ENCODE results near the gene PIK3CG. TPM values are rescaled to one million over a fixed set of nuclear protein-coding genes. Genes with fewer than 3 reads are reported as not detected.

PIK3CG gene
- polyA plus RNA-seq, 2 of the 4 experiments (the other 2 are of a cell fraction), result not detected

GRCh38 chr7:106872763-106873162, 7.7 kb downstream of the PIK3CG start:
- WGBS (ENCODE audit: missing lambda C conversion rate), result 27% methylated on average over 6 of the region's 6 CpGs
- H3K4me1 ChIP-seq, result no peaks in the 10 kb centered on the region
- ATAC-seq (no peak), FAIRE-seq (no peak), DNase-seq (ENCODE audit: low read depth in 1 of 2, low spot score in 1 of 2) (no peak)
- H3K27ac ChIP-seq, result no peak overlapping the region
- H3K4me3 ChIP-seq, result no peak overlapping the region
- TF ChIP-seq CTCF (IDR thresholded peaks at IDR 0.05) (no peak), POLR2A (IDR thresholded peaks at IDR 0.05; ENCODE audit: low read length) (no peak), BHLHE40 (IDR thresholded peaks at IDR 0.05; ENCODE audit: low read depth, low read length) (no peak), PBX3 (IDR thresholded peaks at IDR 0.05) (no peak), KDM1A (IDR thresholded peaks at IDR 0.05; ENCODE audit: low read depth) (no peak), ZFP36 (IDR thresholded peaks at IDR 0.05; ENCODE audit: borderline replicate concordance, partially characterized antibody) (no peak), POLR2AphosphoS2 (conservative IDR thresholded peaks at IDR 0.05; ENCODE audit: low read length) (no peak), ZNF302 (CRISPR knock-in tag; IDR thresholded peaks at IDR 0.05) (no peak), E2F6 (IDR thresholded peaks at IDR 0.05; ENCODE audit: borderline replicate concordance, low read depth) (no peak), MAX (IDR thresholded peaks at IDR 0.05) (no peak), EHMT2 (IDR thresholded peaks at IDR 0.05; ENCODE audit: low read depth) (no peak), CEBPB (IDR thresholded peaks at IDR 0.05) (no peak), TP53 (CRISPR knock-in tag; IDR thresholded peaks at IDR 0.05) (no peak)
- H3K9me3 ChIP-seq, result no peaks in the 10 kb centered on the region
- H3K4me2 ChIP-seq, result no peak overlapping the region
- POLR2A ChIA-PET, result no interaction called here
- CTCF ChIA-PET, result no interaction called here

GRCh38 chr7:106874076-106874475, 9.0 kb downstream of the PIK3CG start:
- no peak for TF ChIP-seq NFE2L2 (conservative IDR thresholded peaks at IDR 0.05; ENCODE audit: low read length)
- TF ChIP-seq CBX2 (IDR thresholded peaks at IDR 0.05; ENCODE audit: borderline replicate concordance, low read depth), result no peak
- TF ChIP-seq CTCF (IDR thresholded peaks at IDR 0.05), result no peak
- TF ChIP-seq GATA3 (IDR thresholded peaks at IDR 0.05; ENCODE audit: borderline replicate concordance), result no peak
- TF ChIP-seq E2F6 (IDR thresholded peaks at IDR 0.05; ENCODE audit: borderline replicate concordance, low read depth), result no peak
- TF ChIP-seq ZFP36 (IDR thresholded peaks at IDR 0.05; ENCODE audit: borderline replicate concordance, partially characterized antibody), result no peak
- H3K27ac ChIP-seq, result no peak overlapping the region
- DNase-seq (ENCODE audit: low read depth in 1 of 2, low spot score in 1 of 2), result no peak
- H3K9me3 ChIP-seq, result no peaks in the 10 kb centered on the region
- POLR2A ChIA-PET, result no interaction called here
- CTCF ChIA-PET, result no interaction called here
- no peak overlapping the region for H3K4me3 ChIP-seq
- H3K4me1 ChIP-seq, result no peaks in the 10 kb centered on the region
- no peak for FAIRE-seq
- no peak overlapping the region for H3K4me2 ChIP-seq
- no peak for ATAC-seq

- DNase-seq (ENCODE audit: low read depth in 1 of 2, low spot score in 1 of 2), result no peak
- FAIRE-seq, result no peak
- 53% methylated on average over 1 of the region's 1 CpG for WGBS (ENCODE audit: missing lambda C conversion rate)
- CTCF ChIA-PET, result interaction anchor here (0.6 kb wide), 1 partner anchor 122 kb away, joined by 3 read pairs; no protein-coding TSS in a partner anchor
- ATAC-seq, result no peak
- H3K9me3 ChIP-seq, result no peaks in the 10 kb centered on the region
- no peak overlapping the region for H3K4me2 ChIP-seq
- H3K4me3 ChIP-seq, result no peak overlapping the region
- no peaks in the 10 kb centered on the region for H3K4me1 ChIP-seq
- POLR2A ChIA-PET, result no interaction called here
- H3K27ac ChIP-seq, result no peak overlapping the region
- no peak for TF ChIP-seq FOXS1 (CRISPR knock-in tag; IDR thresholded peaks at IDR 0.05)
- no peak for TF ChIP-seq SMC3 (IDR thresholded peaks at IDR 0.05)
- TF ChIP-seq JUN (IDR thresholded peaks at IDR 0.05), result no peak
- no peak for TF ChIP-seq ZNF302 (CRISPR knock-in tag; IDR thresholded peaks at IDR 0.05)
- TF ChIP-seq KDM5A (IDR thresholded peaks at IDR 0.05), result no peak
- no peak for TF ChIP-seq RNF2 (IDR thresholded peaks at IDR 0.05; ENCODE audit: borderline replicate concordance, low read depth)
- TF ChIP-seq FOSB (CRISPR knock-in tag; IDR thresholded peaks at IDR 0.05), result no peak
- no peak for TF ChIP-seq ATOH8 (CRISPR knock-in tag; IDR thresholded peaks at IDR 0.05; ENCODE audit: low read depth)
- TF ChIP-seq CTCF (IDR thresholded peaks at IDR 0.05), result no peak
- TF ChIP-seq RAD21 (conservative IDR thresholded peaks at IDR 0.05 in 1 of 2, IDR thresholded peaks at IDR 0.05 in 1 of 2), result no peak
- no peak for TF ChIP-seq ESRRA (IDR thresholded peaks at IDR 0.05; ENCODE audit: borderline replicate concordance, low read length)
Measured at GRCh38 chr7:106875508-106875907, 10.4 kb downstream of the PIK3CG start.

Data from A549 (cell line).